Measurements from ENCODE around the gene MESD. TPM values are rescaled to one million over a fixed set of nuclear protein-coding genes. Genes with fewer than 3 reads are reported as not detected.

MESD gene
- total RNA-seq, 2 donors from 2014 or later = 31.7 to 35.8 TPM

DNA sequence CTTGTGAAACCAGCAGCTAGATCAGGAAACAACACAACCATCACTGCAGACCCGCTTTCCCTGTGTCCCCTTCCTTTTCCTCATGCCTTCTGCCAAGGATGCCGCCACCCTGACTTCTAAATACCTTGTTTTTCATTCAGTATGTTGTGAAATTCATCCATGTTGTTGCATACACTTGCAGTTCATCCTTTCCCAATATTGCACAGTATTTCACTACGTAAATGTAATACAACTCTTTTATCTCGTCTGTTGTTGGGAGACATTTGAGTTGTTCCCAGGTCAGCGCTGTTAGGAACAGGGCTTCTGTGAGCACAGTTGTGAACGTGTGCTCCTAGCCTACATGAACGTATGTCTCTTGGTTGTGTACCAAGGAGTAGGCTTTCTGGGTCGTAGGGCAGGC is 35.3 kb upstream of the MESD start:
- Histone ChIP-seq H3K27ac (ENCODE audit: low read depth, low read length) (no peak overlapping the region), H3K4me3 (ENCODE audit: low read length) (no peak overlapping the region), H3K9ac (ENCODE audit: extremely low read depth, low read length, poor library complexity, severe bottlenecking) (no peak overlapping the region), H3K27me3 (ENCODE audit: control insufficient read depth, insufficient read depth, low read length, poor library complexity, severe bottlenecking) (no peaks in the 10 kb centered on the region), H3K36me3 (ENCODE audit: control insufficient read depth, insufficient read depth, low read length) (no peaks in the 10 kb centered on the region), H3K9me3 (ENCODE audit: control insufficient read depth, low read length) (peaks cover 4% of the 10 kb centered on the region), H3K4me1 (ENCODE audit: control insufficient read depth, insufficient read depth, low read length) (no peaks in the 10 kb centered on the region)
- no peaks in the 10 kb centered on the region for H3K27me3 Mint-ChIP-seq (ENCODE audit: insufficient read depth)
- 92 to 95% methylated on average over 8 of the region's 8 CpGs for WGBS, 2 experiments (ENCODE audit: insufficient coverage in 1 of 2, insufficient read length in 1 of 2)
- DNase-seq = no peak
- no peak overlapping the region for H3K27ac Mint-ChIP-seq
- no peak overlapping the region for H3K4me3 Mint-ChIP-seq
- peaks cover 8% of the 10 kb centered on the region for H3K9me3 Mint-ChIP-seq
- peaks cover 11% of the 10 kb centered on the region for H3K4me1 Mint-ChIP-seq
- no peaks in the 10 kb centered on the region for H3K36me3 Mint-ChIP-seq (ENCODE audit: low read depth)
- TF ChIP-seq, protein P1, sequence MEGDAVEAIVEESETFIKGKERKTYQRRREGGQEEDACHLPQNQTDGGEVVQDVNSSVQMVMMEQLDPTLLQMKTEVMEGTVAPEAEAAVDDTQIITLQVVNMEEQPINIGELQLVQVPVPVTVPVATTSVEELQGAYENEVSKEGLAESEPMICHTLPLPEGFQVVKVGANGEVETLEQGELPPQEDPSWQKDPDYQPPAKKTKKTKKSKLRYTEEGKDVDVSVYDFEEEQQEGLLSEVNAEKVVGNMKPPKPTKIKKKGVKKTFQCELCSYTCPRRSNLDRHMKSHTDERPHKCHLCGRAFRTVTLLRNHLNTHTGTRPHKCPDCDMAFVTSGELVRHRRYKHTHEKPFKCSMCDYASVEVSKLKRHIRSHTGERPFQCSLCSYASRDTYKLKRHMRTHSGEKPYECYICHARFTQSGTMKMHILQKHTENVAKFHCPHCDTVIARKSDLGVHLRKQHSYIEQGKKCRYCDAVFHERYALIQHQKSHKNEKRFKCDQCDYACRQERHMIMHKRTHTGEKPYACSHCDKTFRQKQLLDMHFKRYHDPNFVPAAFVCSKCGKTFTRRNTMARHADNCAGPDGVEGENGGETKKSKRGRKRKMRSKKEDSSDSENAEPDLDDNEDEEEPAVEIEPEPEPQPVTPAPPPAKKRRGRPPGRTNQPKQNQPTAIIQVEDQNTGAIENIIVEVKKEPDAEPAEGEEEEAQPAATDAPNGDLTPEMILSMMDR (conservative IDR thresholded peaks at IDR 0.05) = no peak

DNA sequence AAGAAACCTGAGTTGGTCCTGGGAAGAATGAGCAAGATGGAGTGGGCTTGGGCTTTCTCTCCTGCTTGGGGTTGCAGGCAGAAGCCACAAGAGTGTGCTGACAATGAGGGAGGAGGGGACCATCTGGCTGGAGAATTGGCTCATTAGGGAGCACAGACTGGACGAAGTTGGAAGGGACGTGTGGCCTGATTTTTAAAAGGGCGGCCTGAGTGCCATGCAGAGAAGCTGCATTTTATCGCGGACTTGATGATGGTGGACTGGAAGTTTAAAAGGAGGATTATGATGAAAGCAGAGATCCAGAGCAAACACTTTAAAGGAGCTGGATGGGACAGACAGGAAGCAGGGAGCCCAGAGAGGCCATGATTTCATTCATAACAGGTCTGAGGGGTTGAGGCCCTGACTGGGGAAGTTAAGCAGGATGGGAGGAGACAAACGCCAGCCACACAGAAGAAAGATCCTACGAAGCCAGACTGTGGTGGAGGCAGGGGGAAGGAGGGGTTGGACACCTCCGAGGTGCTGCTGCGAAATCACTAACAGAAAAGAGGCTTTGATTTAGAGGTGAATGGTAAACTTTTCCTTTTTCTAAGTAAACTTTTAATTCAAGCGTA is 34.8 kb upstream of the MESD start:
- Mint-ChIP-seq H3K4me3 (no peak overlapping the region), H3K4me1 (peaks cover 11% of the 10 kb centered on the region), H3K36me3 (ENCODE audit: low read depth) (no peaks in the 10 kb centered on the region), H3K9me3 (peaks cover 3% of the 10 kb centered on the region), H3K27ac (no peak overlapping the region), H3K27me3 (ENCODE audit: insufficient read depth) (no peaks in the 10 kb centered on the region)
- Histone ChIP-seq H3K27ac (ENCODE audit: low read depth, low read length) (peak overlapping the region; percentile 41), H3K9me3 (ENCODE audit: control insufficient read depth, low read length) (peaks cover under 1% of the 10 kb centered on the region), H3K36me3 (ENCODE audit: control insufficient read depth, insufficient read depth, low read length) (no peaks in the 10 kb centered on the region), H3K9ac (ENCODE audit: extremely low read depth, low read length, poor library complexity, severe bottlenecking) (no peak overlapping the region), H3K27me3 (ENCODE audit: control insufficient read depth, insufficient read depth, low read length, poor library complexity, severe bottlenecking) (no peaks in the 10 kb centered on the region), H3K4me1 (ENCODE audit: control insufficient read depth, insufficient read depth, low read length) (no peaks in the 10 kb centered on the region), H3K4me3 (ENCODE audit: low read length) (no peak overlapping the region)
- 87 to 90% methylated on average over 9 to 10 of the region's 10 CpGs for WGBS, 2 experiments (ENCODE audit: insufficient coverage in 1 of 2, insufficient read length in 1 of 2)
- DNase-seq = peak; percentile 45
- TF ChIP-seq, protein P1 (conservative IDR thresholded peaks at IDR 0.05) = no peak

DNA sequence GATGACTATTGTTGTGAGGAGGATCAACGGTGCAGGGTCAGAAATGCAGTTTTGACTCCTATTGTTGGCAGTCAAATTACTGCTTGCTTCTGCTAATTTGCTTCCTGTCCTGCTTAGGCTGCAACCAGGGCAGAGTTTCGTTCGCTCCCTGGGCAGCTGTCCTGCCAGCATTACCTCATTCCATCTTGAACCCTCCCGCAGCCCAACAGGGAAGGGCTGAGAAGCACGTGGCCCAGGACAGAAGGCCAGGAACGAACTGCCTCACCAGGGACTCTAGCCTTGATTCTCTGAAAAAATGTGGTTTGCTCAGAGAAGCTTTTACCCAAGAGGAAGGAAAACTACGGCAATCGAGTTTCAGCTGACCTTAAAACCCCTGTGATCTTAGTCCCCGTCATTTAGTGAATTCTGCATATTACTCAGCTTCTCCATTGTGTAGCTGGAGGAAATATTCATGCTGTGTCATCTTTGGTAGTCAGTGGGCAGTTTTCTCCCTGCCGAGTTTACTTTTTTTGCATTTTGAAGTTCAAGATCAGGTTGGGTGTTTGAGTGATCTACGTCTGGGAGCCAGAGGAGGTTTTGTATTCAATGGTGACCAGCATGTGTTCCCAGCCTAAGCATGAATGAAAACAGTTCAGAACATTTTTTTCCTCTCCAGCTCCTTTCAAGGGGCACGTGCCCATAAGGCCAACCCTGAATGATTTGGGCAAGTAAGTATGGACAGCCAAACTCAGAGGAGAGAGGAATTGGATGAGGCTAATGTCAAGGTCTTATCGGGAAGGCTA is 34.1 kb upstream of the MESD start:
- H3K4me1 Mint-ChIP-seq = peaks cover 11% of the 10 kb centered on the region
- H3K36me3 Mint-ChIP-seq (ENCODE audit: low read depth) = no peaks in the 10 kb centered on the region
- no peak overlapping the region for H3K4me3 Mint-ChIP-seq

More for the DNA sequence above, 34.1 kb upstream of the MESD start:
- no peaks in the 10 kb centered on the region for H3K9me3 ChIP-seq (ENCODE audit: control insufficient read depth, low read length)
- no peaks in the 10 kb centered on the region for H3K27me3 ChIP-seq (ENCODE audit: control insufficient read depth, insufficient read depth, low read length, poor library complexity, severe bottlenecking)
- peak overlapping the region; percentile 33 for H3K27ac Mint-ChIP-seq
- 73 to 82% methylated on average over 6 to 13 of the region's 13 CpGs for WGBS, 2 experiments (ENCODE audit: insufficient coverage in 1 of 2, insufficient read length in 1 of 2)
- H3K27me3 Mint-ChIP-seq (ENCODE audit: insufficient read depth) = no peaks in the 10 kb centered on the region
- no peak overlapping the region for H3K4me3 ChIP-seq (ENCODE audit: low read length)
- H3K4me1 ChIP-seq (ENCODE audit: control insufficient read depth, insufficient read depth, low read length) = no peaks in the 10 kb centered on the region
- no peak overlapping the region for H3K9ac ChIP-seq (ENCODE audit: extremely low read depth, low read length, poor library complexity, severe bottlenecking)
- peak; percentile 53 for DNase-seq
- H3K9me3 Mint-ChIP-seq = no peaks in the 10 kb centered on the region
- peak overlapping the region; percentile 41 for H3K27ac ChIP-seq (ENCODE audit: low read depth, low read length)
- H3K36me3 ChIP-seq (ENCODE audit: control insufficient read depth, insufficient read depth, low read length) = no peaks in the 10 kb centered on the region
- TF ChIP-seq, protein P1 (conservative IDR thresholded peaks at IDR 0.05) = no peak
